Thyroid gland (tissue), 4 donors: Measurements from ENCODE around the gene DISC1.

ENCODE experiments used
- POLR2A ChIP-seq, 2 donors: fragments of 450-650 bp; IDR thresholded peaks; one replicate each; pipeline ENCODE4 v1.6.1; 2017; ENCODE audit warnings: antibody characterized with exemption in 2 of 2, mild to moderate bottlenecking in 2 of 2, moderate library complexity in 1 of 2
- TF ChIP-seq, protein P1 (sequence below), 6 experiments: fragments of 200-600 bp in 3 of 6; fragments of 450-650 bp in 3 of 6; sonication (generic) in 3 of 6; IDR thresholded peaks; one replicate each; pipeline ENCODE4 v1.5.1; 2016 to 2019; ENCODE audit warnings: antibody characterized with exemption in 6 of 6, mild to moderate bottlenecking in 2 of 6, inconsistent platforms in 1 of 6, moderate library complexity in 1 of 6

DNA sequence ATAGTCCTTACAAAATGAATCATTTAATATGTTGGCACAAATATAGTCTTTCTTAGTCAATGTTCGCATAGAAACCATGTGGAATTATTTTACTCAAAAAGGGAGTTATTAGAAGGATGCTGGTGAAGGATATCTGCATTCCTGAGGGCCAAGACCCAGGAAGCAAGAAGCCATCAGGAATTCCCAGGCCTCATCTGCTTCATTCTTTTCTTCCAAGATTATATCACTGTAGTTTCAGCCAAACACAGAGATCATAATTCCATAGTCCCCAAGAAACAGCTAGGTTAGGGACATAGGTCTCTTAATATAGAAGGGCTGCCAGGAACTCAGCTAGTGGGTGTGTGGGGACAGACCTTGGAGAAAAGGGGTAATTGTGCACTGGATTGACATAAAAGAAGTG is 28.6 kb upstream of the DISC1 start:
- TF ChIP-seq, protein P1, sequence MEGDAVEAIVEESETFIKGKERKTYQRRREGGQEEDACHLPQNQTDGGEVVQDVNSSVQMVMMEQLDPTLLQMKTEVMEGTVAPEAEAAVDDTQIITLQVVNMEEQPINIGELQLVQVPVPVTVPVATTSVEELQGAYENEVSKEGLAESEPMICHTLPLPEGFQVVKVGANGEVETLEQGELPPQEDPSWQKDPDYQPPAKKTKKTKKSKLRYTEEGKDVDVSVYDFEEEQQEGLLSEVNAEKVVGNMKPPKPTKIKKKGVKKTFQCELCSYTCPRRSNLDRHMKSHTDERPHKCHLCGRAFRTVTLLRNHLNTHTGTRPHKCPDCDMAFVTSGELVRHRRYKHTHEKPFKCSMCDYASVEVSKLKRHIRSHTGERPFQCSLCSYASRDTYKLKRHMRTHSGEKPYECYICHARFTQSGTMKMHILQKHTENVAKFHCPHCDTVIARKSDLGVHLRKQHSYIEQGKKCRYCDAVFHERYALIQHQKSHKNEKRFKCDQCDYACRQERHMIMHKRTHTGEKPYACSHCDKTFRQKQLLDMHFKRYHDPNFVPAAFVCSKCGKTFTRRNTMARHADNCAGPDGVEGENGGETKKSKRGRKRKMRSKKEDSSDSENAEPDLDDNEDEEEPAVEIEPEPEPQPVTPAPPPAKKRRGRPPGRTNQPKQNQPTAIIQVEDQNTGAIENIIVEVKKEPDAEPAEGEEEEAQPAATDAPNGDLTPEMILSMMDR (IDR thresholded peaks at IDR 0.05): no peak
- no peak for TF ChIP-seq POLR2A (IDR thresholded peaks at IDR 0.05)
